ENCODE data around the gene CFAP46.

CFAP46 gene

DNA sequence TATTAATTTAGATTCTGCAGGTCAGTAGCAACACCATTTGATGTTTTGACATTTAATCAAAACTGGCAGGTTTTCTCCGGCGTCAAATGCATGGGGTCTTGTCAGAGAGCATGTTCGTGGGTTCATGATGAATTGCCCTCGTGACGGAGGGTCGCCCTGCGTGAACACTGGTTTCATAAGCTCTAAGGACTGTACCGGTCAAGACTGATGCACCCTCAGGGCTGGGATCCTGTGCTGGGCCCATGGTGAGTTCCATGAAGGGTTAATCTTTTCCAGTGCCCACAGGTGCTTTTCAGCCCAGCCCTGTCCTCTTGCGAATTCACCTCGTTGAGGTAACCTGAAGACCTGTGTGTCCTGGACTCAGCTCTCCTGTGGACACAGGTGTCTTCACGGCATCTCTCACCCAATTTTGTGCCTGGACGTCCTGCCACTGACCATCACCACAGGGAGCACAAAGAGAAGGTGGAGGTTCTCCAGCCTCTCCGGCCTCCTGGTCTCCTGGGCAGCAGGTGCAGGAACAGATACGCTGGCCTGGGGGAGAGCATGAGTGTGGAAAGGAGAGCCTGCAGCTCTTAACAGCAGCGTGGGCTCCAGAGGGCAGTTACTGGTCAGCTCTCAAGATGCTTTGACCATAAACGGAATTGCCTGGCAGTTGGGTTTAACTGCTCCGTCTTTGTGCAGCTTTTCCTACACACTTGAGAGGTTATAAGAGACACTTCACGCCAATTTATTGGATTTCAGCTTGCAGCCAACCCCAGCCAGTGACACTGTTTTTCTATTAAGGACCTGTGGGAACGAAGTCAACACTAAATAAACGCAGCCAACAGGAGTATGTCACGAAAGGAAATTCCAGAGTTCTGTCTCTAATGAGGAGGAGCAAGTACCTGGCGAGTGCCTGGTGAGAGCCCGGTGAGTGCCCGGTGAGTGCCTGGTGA, 37.4 kb upstream of the CFAP46 start:
- DNase-seq (ENCODE audit: low read depth in 2 of 3, low spot score in 1 of 3): no peak

DNA sequence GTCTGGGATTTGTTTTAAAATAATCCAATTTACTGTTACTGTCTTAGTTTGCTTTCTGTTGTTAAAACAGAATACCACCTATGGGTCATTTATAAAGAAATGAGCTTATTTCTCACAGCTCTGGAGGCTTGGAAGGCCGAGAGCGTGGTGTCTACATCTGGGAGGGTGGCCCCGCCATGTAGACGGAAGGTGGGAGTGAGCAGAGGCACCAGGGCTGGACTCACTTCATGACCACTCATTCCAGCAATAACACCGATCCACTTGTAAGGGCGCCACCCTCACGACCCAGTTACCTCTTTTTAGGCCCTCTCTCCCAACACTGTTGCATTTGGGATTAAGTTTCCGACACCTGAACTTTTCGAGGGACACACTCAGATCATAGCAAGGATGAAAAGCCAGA, 36.2 kb upstream of the CFAP46 start:
- no peak for DNase-seq (ENCODE audit: low read depth in 2 of 3, low spot score in 1 of 3)

DNA sequence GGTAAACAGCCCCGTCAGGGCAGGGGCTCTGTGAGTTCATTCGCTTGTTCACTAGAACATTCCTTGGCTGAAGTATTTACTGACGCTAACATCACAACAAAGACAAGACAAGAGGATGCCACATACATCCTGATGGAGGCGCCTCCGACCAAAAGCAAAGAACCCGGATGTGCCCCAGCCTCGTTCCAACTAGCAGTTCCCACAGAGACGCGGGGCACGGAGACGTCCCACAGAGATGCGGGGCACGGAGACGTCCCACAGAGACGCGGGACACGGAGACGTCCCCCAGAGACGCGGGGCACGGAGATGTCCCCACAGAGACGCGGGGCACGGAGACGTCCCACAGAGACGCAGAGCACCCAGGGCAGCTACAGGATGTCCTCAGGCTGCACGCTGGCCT, 35.4 kb upstream of the CFAP46 start:
- DNase-seq (ENCODE audit: low read depth in 2 of 3, low spot score in 1 of 3): no peak

DNA sequence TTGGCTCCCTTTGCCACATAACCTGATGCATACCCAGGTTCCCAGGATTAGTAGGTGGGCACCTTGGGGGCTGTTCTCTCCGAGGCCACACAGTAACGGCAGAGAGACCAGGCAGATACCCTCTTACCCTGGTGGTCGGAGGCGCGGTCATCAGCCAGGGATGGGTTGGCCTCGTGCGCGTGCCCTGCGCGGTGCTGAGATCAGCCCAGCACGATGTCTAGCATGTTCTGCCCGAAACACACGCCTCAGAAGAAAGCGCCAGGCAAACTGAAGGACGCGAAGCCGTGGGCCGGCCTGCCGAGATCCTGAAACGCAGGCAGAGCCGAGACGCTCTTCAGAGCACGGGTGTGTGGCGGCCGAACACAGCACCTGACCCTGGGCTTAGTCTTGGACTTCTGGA, 34.7 kb upstream of the CFAP46 start:
- DNase-seq (ENCODE audit: low read depth in 2 of 3, low spot score in 1 of 3): no peak

DNA sequence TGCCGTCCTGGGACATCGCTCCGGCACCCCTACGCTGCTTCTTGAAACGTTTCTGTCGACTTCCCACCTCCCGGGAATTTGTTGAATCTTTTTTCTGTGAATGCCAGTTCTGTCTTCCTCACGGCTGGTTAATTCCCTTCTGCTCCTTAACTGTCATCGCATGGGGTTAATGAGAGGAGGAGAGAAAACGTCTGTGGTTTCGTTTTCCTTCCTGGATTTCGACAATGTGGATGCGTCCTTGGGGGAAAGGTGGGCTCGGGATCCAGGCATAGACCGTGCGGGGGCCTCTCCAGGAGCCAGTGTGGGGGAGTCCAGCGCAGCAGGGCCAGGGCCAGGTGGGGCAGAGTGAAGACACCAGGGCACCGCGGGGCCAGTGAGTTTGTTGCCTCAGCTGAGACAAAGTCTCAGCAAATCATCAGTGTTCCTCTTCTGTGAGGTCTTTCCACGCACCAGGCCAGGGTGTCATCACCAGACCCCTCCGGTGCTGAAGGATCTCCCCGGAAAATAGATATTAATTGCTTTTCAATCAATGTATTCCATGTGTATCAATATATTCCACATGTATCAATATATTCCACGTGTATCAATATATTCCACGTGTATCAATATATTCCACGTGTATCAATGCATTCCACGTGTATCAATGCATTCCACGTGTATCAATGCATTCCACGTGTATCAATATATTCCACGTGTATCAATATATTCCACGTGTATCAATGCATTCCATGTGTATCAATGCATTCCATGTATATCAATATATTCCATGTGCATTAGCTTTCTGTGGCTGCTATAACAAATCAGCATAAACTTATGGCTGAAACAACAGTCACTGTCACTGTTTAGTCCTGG, 33.7 kb upstream of the CFAP46 start:
- DNase-seq (ENCODE audit: low read depth in 2 of 3, low spot score in 1 of 3): no peak

DNA sequence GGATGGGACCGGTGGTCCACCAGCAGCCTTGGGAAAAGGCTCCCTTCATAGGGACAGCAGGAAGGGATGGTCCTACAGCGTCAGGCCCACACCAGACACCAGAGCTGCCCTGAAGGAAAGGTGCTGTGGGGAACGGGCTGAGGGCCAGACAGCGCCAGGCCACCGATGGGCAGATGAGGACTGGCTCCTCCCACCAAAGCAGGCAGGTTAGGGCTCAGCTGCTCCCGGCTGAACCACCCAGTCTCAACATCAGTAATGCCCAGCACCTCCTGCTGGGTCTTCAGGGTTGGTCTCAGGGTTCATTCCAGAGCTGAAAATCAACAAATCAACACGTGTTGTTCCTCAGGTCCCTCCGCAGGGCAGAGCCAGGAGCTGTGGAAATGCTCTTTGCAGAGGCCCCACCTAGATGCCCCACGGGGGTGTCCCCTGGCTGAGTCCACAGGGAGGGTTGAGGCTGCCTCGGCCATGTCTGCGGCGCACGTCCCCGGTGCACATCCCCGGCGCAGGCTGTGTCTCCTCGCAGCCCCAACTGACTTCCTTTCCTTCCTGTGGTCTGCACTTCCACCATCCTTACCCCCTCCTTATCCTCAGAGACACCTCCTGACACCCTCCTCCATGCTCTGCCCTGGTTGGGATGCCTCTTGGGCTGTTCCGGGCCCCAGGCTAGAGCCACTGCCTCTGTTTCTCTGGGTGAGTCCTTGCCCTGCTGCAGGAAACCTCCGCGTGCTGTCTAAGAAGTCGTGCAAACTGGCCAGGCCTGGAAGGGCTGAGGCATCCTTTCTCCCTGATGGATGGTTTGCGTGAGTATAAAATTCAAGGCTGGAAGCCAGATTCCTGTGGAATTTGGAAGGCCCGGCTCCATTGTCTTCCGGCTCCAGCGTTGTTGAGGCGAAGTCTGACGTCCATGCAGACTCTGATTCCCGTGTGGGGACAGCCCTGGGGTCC, 32.8 kb upstream of the CFAP46 start:
- no peak for DNase-seq (ENCODE audit: low read depth in 2 of 3, low spot score in 1 of 3)

DNA sequence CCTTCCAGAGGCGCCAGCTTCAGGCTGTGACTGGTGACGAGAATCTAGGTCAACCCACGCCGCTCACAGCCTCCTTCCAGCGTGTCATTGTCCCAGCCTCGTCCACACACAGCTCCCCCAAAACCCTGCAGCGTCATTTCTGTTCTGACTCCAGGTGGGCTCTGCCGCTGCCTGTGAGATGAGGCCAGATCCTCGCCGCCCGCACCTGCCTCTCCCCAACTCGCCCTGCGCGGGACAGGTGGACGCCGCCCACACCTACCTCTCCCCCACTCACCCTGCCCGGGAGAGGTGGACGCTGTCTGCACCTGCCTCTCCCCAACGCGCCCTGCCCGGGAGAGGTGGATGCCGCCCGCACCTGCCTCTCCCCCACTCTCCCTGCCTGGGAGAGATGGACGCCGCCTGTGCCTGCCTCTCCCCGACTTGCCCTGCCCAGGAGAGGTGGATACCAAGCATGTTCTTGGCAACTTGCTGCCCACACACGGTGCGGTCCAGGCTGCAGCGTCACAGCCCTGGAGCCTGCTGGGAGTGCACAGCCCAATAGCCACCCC, 32.0 kb upstream of the CFAP46 start:
- no peak for DNase-seq (ENCODE audit: low read depth in 2 of 3, low spot score in 1 of 3)

DNA sequence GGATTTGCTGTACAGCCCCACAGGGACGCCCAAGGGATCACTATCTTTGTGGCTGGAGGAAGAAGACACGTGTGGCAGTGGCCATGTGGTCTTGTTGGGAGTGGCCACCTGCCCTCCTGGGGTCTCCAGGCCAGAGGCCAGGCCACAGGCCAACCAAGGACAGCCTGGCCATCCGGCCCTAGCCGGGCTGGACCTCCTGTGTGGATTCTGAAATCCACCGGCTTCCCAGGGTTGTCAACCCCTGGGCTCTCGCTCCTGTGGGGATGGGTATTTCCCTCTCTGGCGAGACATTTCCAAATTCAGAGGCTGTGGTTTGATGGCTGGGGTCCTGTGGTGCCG, 31.5 kb upstream of the CFAP46 start:
- no peak for DNase-seq (ENCODE audit: low read depth in 2 of 3, low spot score in 1 of 3)

DNA sequence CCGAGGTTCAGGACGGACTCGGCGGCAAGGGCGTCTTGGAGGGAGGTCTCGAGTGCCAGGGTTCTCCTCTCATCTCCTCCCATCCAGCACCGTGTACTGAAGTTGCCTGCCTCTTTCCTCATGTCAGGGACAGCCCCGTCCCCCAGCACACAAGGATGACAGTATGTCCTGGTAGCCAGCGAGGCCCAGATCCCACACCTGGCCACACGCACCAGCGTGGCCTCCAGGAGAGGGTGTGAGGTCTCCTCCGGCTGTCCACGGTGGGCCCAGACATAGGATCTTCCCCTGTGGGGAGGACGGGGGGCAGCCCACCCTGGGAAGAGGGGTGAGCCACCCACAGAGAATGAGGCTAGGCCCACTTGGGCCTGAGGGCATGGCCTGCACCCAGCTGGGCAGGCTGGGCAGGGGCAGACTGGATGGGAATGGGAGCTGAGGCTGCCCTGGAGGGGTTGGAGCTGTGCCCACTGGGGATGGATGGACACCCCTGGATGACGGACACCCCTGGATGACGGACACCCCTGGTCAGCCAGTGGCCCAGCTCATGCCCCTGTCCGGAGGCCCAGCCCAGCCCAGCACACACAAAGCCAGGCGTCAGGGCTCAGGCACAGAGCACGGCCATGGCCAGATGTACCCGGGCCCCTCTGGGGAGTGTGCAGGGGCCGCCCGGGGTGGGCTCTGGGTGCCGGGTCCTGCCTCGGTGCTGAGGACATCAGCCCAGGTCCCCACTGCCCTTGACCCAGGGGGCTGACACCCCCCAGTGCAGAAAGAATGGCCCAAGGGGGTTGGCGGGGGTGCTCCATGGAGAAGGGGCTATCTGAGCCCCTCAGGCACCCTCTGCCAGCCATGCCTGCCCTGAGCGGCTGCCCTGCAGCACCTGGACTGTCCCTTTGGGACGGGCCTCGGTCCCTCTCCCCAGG, 30.9 kb upstream of the CFAP46 start:
- DNase-seq (ENCODE audit: low read depth in 2 of 3, low spot score in 1 of 3): no peak

DNA sequence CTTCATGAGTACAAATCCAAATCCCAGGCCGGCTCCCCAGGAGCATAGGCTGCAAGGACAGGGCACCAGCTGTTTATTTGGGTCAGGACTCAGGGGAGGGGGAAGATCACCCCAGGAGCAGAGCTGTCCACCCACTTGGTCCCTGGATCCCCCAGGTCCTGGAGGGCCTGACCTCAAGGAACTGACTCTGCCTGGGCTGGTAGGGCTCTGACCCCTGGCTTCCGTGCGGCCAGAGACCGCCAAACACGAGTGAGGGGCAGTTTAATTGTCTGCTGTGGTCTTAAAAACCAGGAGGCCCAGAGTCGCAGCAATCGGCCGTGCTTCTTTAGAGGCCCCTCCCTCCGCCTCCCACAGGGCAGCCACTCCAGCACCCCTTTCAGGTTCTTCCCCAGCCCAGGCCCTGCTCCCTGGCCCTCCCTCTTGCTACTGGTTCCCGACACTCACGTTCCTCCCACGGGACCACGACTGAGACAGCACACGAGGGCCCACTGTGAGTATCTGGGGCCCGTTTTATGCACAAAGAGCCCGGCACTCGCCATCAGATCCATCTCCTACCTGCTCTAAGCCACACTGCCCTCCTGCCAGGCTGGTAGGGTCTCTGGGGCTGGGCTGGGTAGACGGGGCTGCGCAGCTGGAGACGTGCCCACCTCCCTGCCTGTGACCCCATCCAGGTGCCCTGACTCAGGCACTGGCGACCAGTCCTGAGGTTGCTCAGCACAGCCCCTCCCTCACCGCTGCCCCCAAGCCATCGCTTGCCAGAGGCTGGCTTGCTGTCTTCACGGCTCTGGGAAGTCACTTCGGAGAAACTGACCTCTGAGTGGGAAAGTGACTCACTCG, 30.0 kb upstream of the CFAP46 start:
- DNase-seq (ENCODE audit: low read depth in 2 of 3, low spot score in 1 of 3): no peak

DNA sequence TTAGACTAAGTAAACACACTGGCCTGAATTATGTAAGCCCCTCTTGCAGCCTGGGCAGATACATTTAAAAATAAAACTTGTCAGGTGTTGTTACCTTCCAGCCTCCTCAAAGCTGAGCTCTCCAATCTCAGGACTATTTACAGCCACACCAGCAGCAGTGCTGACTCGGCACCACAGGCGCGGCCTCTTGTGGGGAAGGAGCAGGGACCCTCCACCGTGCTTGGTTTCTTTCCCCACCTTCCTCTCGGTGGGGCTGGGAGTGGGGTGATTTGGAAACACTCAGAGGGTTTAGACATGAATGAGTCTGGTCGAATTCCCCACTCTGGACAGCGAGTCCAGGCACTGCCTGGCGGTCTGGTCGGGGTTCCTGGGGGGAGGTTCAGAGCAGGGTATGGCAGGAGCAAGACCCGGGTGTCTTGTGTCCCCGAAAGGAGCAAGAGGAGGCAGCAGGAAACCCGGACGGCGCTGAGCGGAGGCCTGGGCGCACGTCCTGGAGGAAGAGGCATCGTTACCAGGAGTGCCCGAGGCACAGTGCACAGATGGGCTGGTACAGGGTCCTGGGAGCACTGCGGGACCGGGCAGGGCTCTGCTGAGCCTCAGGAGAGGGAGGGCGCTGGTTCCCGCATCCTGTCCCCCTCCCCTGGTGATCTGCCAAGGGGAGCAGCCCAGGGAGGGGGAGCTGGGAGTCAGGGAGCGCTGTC, 29.2 kb upstream of the CFAP46 start:
- DNase-seq (ENCODE audit: low read depth in 2 of 3, low spot score in 1 of 3): no peak

DNA sequence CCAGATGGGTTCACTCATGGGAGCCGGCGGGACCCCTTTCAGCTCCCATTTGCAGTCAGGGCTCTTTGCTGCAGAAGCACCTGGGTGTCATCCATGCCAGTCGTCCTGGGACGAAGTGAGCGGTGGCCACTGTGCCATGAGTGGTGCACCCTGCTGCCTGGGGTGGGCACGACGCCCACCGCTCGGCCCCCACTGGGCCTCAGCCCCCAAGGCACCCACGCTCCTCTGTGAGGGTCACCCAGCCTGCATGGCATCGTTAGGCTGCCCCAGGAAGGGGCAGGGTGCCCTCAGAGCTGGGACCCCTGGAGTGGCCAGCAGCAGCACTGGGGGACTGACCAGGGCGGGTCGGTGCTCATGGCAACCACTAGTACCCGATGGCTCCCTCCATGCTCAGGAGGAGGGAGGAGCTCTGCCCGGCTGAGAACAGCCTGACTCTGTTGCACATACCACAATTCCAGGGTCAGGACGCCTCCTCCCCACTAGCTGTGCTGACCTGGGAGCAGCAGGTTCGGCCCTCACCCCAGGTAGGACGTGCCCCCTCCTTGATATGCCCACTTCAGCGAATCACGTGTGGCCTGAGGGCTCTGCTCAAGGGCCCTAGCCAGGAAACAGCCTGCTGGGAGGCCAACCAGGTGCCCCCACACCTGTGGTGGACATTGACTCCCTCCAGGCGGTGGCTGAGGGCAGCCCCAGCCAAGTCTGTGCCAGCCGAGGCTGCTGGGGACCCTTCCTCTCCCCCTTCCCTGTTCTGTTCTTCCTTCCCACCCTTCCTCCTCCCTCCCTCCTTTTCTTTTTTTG, 28.5 kb upstream of the CFAP46 start:
- DNase-seq (ENCODE audit: low read depth in 2 of 3, low spot score in 1 of 3): no peak

DNA sequence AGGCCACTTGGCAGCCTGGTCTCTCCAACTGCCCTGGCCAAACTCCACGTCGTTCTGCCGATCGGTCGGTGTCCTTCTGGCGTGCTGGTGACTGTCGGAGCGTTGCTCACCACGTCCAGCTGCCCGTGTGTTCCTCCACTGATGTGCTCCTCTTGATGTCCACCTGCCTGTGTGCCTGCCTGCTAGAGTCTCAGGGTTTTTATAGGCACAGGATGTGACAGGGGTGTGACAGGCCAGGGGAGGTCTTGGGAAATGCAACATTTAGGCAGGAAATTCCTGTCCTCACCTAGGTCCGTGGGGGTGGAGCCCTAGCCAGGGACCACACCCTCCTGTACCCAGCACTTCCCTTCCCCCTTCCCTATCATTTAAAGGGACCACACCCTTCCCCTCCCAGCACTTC, 25.2 kb upstream of the CFAP46 start:
- no peak for DNase-seq (ENCODE audit: low read depth in 2 of 3, low spot score in 1 of 3)

DNA sequence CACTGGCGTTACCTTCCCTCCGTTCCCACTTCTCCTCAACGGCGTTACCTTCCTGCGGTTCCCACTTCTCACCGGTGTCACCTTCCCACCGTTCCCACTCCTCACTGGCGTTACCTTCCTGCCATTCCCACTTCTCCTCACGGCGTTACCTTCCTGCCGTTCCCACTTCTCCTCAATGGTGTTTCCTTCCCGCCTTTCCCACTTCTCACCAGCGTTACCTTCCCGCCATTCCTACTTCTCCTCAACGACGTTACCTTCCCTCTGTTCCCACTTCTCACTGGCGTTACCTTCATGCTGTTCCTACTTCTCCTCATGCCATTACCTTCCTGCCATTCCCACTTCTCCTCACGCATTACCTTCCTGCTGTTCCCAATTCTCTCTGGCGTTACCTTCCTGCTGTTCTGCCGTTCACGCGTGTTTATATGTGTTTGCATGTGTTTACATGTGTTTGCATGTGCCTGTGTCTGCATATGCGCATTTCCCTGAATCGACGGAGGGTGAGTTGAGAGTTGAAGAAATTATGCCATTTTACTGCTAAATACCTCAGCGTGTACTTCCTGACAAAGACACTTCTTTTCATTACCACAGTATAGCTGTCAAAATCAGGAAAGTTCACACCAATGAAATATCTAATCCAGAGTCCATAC, 23.2 kb upstream of the CFAP46 start:
- DNase-seq (ENCODE audit: low read depth in 2 of 3, low spot score in 1 of 3): no peak

DNA sequence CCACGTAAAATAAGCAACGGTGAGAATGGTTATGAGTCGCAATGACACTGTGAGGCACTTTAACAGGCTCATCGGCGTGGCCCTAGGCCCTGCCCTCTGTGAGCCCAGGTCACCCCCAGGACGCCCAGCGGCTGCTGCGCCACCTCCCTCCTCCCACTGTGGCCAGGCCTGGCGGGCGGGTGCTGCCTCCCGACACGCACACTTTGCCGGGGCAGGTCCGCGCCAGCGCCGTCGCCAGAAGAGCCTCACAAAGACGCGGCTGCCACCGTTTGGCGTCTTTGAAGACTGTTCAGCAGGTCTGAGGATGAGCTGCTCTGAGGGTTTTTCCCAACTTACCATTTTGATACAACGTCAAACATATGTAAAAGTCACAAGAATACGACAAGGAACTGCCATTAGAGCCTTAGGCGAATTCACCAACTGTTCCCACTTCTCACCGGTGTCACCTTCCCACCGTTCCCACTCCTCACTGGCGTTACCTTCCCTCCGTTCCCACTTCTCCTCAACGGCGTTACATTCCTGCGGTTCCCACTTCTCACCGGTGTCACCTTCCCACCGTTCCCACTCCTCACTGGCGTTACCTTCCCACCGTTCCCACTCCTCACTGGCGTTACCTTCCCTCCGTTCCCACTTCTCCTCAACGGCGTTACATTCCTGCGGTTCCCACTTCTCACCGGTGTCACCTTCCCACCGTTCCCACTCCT, 22.5 kb upstream of the CFAP46 start:
- DNase-seq (ENCODE audit: low read depth in 2 of 3, low spot score in 1 of 3): peak in 1 of 3 donors; percentile 20

DNA sequence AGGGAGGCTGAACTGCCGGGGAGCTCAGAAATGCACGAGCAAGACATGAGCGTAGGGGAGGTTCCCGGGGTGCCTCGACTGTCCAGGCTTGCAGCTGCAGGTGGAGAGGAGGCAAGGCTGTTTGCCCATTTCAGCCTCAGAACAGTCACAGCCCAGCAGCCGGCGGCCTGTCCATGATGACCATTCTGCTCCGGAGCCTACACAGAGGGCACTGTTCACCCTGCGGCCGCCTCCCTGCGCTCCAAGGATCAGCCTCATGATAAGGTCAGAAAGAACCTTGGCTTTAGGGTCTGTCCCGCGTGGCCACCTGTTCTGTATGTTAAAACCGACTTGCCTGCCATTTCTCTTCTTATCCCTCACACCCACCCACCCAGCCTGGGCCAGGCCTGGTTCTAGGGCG, 21.9 kb upstream of the CFAP46 start:
- no peak for DNase-seq (ENCODE audit: low read depth in 2 of 3, low spot score in 1 of 3)
